Transverse colon (tissue), 4 donors: ENCODE measurements around the gene CD5L. TPM values are rescaled to one million over a fixed set of nuclear protein-coding genes. Genes with fewer than 3 reads are reported as not detected.

Experiments used
- DNase-seq: peaks from one replicate; pipeline ENCODE4 v3.0.0-alpha.2; 2019
- H3K27ac ChIP-seq, 4 donors: fragments of 200-600 bp; sonication (generic); 2 replicates each; pipeline ENCODE4 v1.5.1; 2016 to 2018; ENCODE audit warnings: inconsistent platforms in 4 of 4
- H3K27me3 ChIP-seq: fragments of 200-600 bp; sonication (generic); 2 replicates; pipeline ENCODE4 v1.5.1; 2017; ENCODE audit warnings: inconsistent platforms
- H3K36me3 ChIP-seq, 4 donors: fragments of 200-600 bp; sonication (generic); 2 replicates each; pipeline ENCODE4 v1.5.1; 2017 to 2019; ENCODE audit warnings: inconsistent platforms in 4 of 4
- H3K4me1 ChIP-seq, 4 donors: fragments of 200-600 bp; sonication (generic); 2 replicates each; pipeline ENCODE4 v1.5.1; 2017 to 2020; ENCODE audit warnings: inconsistent platforms in 4 of 4
- H3K4me3 ChIP-seq, 4 donors: fragments of 200-600 bp; sonication (generic); 1 replicate in 1 of 4; 2 replicates in 3 of 4; pipeline versions ENCODE4 v1.5.1 to v1.6.1; 2017 to 2019; ENCODE audit warnings: inconsistent platforms in 4 of 4
- H3K9me3 ChIP-seq, 2 donors: fragments of 200-600 bp; sonication (generic); 2 replicates each; pipeline ENCODE4 v1.5.1; 2017 to 2019; ENCODE audit warnings: inconsistent platforms in 2 of 2
- CTCF ChIP-seq, 5 experiments: fragments of 200-600 bp in 3 of 5; fragments of 450-650 bp in 2 of 5; sonication (generic) in 3 of 5; IDR thresholded peaks; 1 replicate in 2 of 5; 2 replicates in 3 of 5; pipeline ENCODE4 v1.5.1; 2016 to 2017; ENCODE audit warnings: antibody characterized with exemption in 5 of 5, inconsistent platforms in 3 of 5, mild to moderate bottlenecking in 2 of 5, moderate library complexity in 1 of 5
- EP300 ChIP-seq: sonication (generic); formaldehyde crosslinking; IDR thresholded peaks from one replicate; pipeline ENCODE4 v1.6.1; 2017; ENCODE audit warnings: antibody characterized with exemption, low read depth
- POLR2A ChIP-seq: fragments of 450-650 bp; IDR thresholded peaks from one replicate; pipeline ENCODE4 v1.6.1; 2016; ENCODE audit warnings: antibody characterized with exemption, mild to moderate bottlenecking, moderate library complexity
- POLR2AphosphoS5 ChIP-seq, 3 donors: sonication (generic); formaldehyde crosslinking; IDR thresholded peaks; one replicate each; pipeline ENCODE4 v1.6.1; 2016; ENCODE audit warnings: antibody characterized with exemption in 3 of 3
- WGBS, 2 donors: methylation state at CpG; one replicate each; pipeline ENCODE4 v1.1.5; 2018; ENCODE audit warnings: low coverage in 1 of 2; 5-methylcytosine and 5-hydroxymethylcytosine counted together
- in situ Hi-C, 4 donors: fragments of 200-750 bp; cut with MboI; loops; one replicate each; pipeline versions ENCODE4 v1.15.0 to v1.15.1; 2017; ENCODE audit warnings: low sequenced_read_pairs in 3 of 4, low pct_ligation_motif_present in 1 of 4, low pct_unique_long_range_greater_than_20kb in 1 of 4
- intact Hi-C: fragments of 100-400 bp; cut with DNase I; formaldehyde crosslinking; loops from one replicate; pipeline ENCODE4 v1.15.1; 2023; ENCODE audit warnings: low total_unique reads
- total RNA-seq, 4 donors: library from RNA; depleted of rRNA; stranded (reverse); fragments of >200 nt; gene quantifications; one replicate each; pipeline ENCODE4 v1.1.0, GENCODE V29; 2016

CD5L gene
- total RNA-seq, 4 donors from 2014 or later, result not detected

- 63 to 80% methylated on average over 1 of the region's 1 CpG for WGBS, 2 donors
- H3K9me3 ChIP-seq, result no peaks in the 10 kb centered on the region
- H3K4me1 ChIP-seq, result no peaks in the 10 kb centered on the region
- no peaks in the 10 kb centered on the region for H3K27me3 ChIP-seq
- no peak overlapping the region for H3K4me3 ChIP-seq
- intact Hi-C loops, result no loop called here
- TF ChIP-seq CTCF (IDR thresholded peaks at IDR 0.05) (no peak), EP300 (no peak), POLR2A (no peak), POLR2AphosphoS5 (IDR thresholded peaks at IDR 0.05) (no peak)
- no peaks in the 10 kb centered on the region for H3K36me3 ChIP-seq
- DNase-seq, result no peak
- in situ Hi-C loops, result no loop called here
- H3K27ac ChIP-seq, result no peak overlapping the region
Measured at GRCh38 chr1:157799996-157800395, 41.6 kb downstream of the CD5L start.

DNA sequence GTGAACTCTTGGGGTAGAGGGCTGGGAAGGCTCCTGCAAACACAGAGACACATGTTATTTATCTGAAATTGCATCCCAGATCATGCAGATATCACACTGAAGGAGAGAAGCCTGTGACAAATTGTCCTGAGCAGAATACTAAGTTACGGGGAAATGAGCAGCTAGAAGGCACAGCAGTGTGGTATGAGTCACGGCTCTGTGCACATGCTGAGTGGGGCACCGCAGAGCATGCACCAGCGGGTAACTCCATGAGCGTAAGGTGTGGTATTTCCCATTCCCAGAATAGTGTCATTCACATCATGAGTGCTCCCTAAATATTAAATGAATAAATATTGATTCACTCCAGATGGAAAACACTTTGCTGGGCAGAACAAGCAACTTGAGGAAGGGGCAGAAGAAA is 43.4 kb downstream of the CD5L start:
- in situ Hi-C loops, result no loop called here
- no peaks in the 10 kb centered on the region for H3K36me3 ChIP-seq
- no peak overlapping the region for H3K4me3 ChIP-seq
- TF ChIP-seq EP300, result no peak
- no peak for TF ChIP-seq POLR2A
- no peak for TF ChIP-seq CTCF (IDR thresholded peaks at IDR 0.05)
- no peak for TF ChIP-seq POLR2AphosphoS5 (IDR thresholded peaks at IDR 0.05)
- intact Hi-C loops, result no loop called here
- no peaks in the 10 kb centered on the region for H3K27me3 ChIP-seq
- no peak for DNase-seq
- 60 to 82% methylated on average over 1 to 5 of the region's 5 CpGs for WGBS, 2 donors
- no peak overlapping the region for H3K27ac ChIP-seq
- H3K4me1 ChIP-seq, result no peaks in the 10 kb centered on the region
- peaks cover 2 to 4% of the 10 kb centered on the region in 2 donors for H3K9me3 ChIP-seq

- Histone ChIP-seq H3K27me3 (no peaks in the 10 kb centered on the region), H3K4me3 (no peak overlapping the region), H3K4me1 (peaks cover 0 to 11% (median 0%) of the 10 kb centered on the region in 4 donors), H3K9me3 (no peaks in the 10 kb centered on the region), H3K27ac (no peak overlapping the region), H3K36me3 (no peaks in the 10 kb centered on the region)
- intact Hi-C loops (no loop called here), in situ Hi-C loops (no loop called here)
- TF ChIP-seq EP300 (no peak), POLR2AphosphoS5 (IDR thresholded peaks at IDR 0.05) (no peak), CTCF (IDR thresholded peaks at IDR 0.05) (no peak), POLR2A (no peak)
- WGBS, 2 donors, result 63% methylated on average over 1 of the region's 1 CpG; no CpG with 5 or more reads in 1 of the 2 donors
- no peak for DNase-seq
Measured at GRCh38 chr1:157785248-157785647, 56.4 kb downstream of the CD5L start.

DNA sequence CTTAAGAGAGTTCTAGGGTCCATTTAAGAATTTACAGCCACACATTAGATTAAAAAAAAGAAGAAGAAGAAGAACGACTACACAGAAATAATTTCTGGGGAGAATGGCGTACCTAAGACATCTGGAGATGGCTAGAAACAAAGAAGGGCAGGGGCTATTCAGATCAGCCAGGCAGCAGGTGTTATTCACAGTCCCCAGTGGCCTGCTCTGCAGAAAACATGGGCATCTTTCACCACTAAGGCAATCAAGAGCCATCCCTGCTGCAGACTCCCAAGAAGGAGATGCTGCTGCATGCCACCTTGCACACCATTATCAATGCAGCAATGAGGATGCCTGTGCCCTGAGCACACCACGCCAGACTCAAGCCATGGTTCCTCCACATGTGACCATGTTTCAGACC is 56.8 kb downstream of the CD5L start:
- H3K36me3 ChIP-seq, result no peaks in the 10 kb centered on the region
- intact Hi-C loops, result no loop called here
- no peak overlapping the region for H3K4me3 ChIP-seq
- no peaks in the 10 kb centered on the region for H3K9me3 ChIP-seq
- TF ChIP-seq POLR2AphosphoS5 (IDR thresholded peaks at IDR 0.05), result no peak
- TF ChIP-seq CTCF (IDR thresholded peaks at IDR 0.05), result no peak
- TF ChIP-seq EP300, result no peak
- TF ChIP-seq POLR2A, result no peak
- 63 to 82% methylated on average over 2 to 3 of the region's 3 CpGs for WGBS, 2 donors
- in situ Hi-C loops, result no loop called here
- H3K27me3 ChIP-seq, result no peaks in the 10 kb centered on the region
- no peak overlapping the region for H3K27ac ChIP-seq
- DNase-seq, result no peak
- H3K4me1 ChIP-seq, result peaks cover 0 to 11% (median 0%) of the 10 kb centered on the region in 4 donors
